Thyroid gland (tissue), 4 donors: ENCODE measurements around the gene HOMER2.

Source experiments
- CTCF ChIP-seq, 6 experiments: fragments of 200-600 bp in 3 of 6; fragments of 450-650 bp in 3 of 6; sonication (generic) in 3 of 6; IDR thresholded peaks; one replicate each; pipeline ENCODE4 v1.5.1; 2016 to 2019; ENCODE audit warnings: antibody characterized with exemption in 6 of 6, mild to moderate bottlenecking in 2 of 6, inconsistent platforms in 1 of 6, moderate library complexity in 1 of 6
- POLR2A ChIP-seq, 2 donors: fragments of 450-650 bp; IDR thresholded peaks; one replicate each; pipeline ENCODE4 v1.6.1; 2017; ENCODE audit warnings: antibody characterized with exemption in 2 of 2, mild to moderate bottlenecking in 2 of 2, moderate library complexity in 1 of 2

GRCh38 chr15:82969353-82969752 is 16.8 kb upstream of the HOMER2 start:
- no peak for TF ChIP-seq POLR2A (IDR thresholded peaks at IDR 0.05)
- TF ChIP-seq CTCF (IDR thresholded peaks at IDR 0.05): no peak
